Measurements from ENCODE around the gene CDT1.

The CDT1 gene

GRCh38 chr16:88856122-88856827 is 52.7 kb downstream of the CDT1 start:
- no peak for DNase-seq (ENCODE audit: low spot score)

DNA sequence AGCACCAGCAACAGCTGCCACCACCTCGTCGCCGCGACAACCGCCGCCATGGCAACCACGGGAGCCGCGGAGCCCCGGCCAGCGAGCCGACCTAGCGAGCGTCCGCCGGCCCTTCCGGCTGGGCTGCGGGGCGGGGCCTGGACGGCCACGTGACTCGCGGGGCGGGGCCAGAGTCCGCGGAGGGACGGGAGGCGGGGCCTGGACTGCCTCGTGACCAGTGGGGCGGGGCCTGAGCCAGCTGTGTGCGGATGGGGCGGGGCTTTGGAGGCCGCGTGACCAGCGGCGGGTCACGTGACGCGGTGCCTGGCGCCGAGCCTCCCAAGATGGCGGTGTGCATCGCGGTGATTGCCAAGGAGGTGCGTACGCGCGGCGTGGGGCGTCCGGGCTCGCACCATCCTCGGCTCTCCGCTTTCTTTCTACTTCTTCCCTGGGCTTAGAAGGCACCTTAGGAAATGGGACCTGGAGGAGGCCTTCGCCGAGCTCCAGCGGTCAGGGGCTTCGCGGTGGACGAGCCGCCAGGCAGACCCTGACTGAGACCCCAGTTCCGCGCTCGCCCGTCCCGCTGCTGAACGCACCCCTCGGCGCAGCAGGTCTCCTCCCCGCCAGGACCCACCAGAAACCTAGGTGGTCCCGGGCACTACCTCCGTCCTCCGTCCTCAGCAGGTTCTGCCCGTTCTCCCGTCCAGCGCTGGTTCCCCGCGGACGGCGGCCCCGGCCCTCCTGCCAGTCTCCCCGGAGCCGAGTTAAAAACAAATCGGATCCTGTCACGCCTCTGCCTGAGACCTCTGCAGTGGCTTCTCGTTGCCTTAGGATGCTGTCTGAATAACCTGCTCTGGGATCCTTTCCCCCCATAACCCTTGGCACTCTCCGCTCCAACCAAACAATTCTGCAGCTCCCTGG is 53.5 kb downstream of the CDT1 start, which contains the start of the genes GALNS and TRAPPC2L:
TSS of gene GALNS (minus strand) at position 120 of the 900 bp plus-strand sequence. CDS start at position 50, 70 bp downstream.
TSS of gene TRAPPC2L (plus strand) at position 300 of the 900 bp plus-strand sequence. CDS start at position 324, 24 bp downstream.
- DNase-seq (ENCODE audit: low spot score), result peak; percentile 97

GRCh38 chr16:88857728-88858339 is 54.2 kb downstream of the CDT1 start:
- peak; percentile 78 for DNase-seq (ENCODE audit: low spot score)

All from CD4-positive, alpha-beta T cell treated with Interleukin-2 at 100 ng/mL for 4 hours (primary cell).